COLO668 (cell line): ENCODE data around the gene MOB1B.
A peak's percentile ranks its signal among the peaks of the same experiment; 100 is the strongest.
"Not testable (repeated sequence)": the region's sequence is repeated elsewhere in the genome, so short reads cannot be mapped to it uniquely, and the experiment has no call there.

Source experiments
- DNase-seq: peaks from one replicate; lab custom pipeline; 2025; ENCODE audit not compliant: unreplicated experiment; lab: John Stamatoyannopoulos, UW

Gene MOB1B

GRCh38 chr4:70901984-70902576 lies at the start of gene MOB1B:
Gene MOB1B, plus strand, starts transcription at chr4:70902369. Its CDS starts 168 bp downstream, at chr4:70902537.
- peak; percentile 74 for DNase-seq

- no peak for DNase-seq
These were observed 46.7 kb upstream of the MOB1B start for GRCh38 chr4:70855464-70855863.

- DNase-seq = no peak
These were observed 43.7 kb upstream of the MOB1B start for GRCh38 chr4:70858454-70858853.

GRCh38 chr4:70859066-70859465 lies 43.1 kb upstream of the MOB1B start:
- DNase-seq = no peak

- no peak for DNase-seq
These were observed 38.9 kb upstream of the MOB1B start for GRCh38 chr4:70863099-70863790.

- no peak for DNase-seq
These were observed 33.4 kb upstream of the MOB1B start for GRCh38 chr4:70868778-70869177.

- DNase-seq = no peak
These were observed 29.0 kb upstream of the MOB1B start for GRCh38 chr4:70873216-70873615.

GRCh38 chr4:70874268-70875156 lies 27.7 kb upstream of the MOB1B start:
- DNase-seq = no peak

GRCh38 chr4:70877556-70877955 lies 24.6 kb upstream of the MOB1B start:
- DNase-seq = no peak

- DNase-seq = no peak
These were observed 21.4 kb upstream of the MOB1B start for GRCh38 chr4:70880739-70881138.

- no peak for DNase-seq
These were observed 17.0 kb upstream of the MOB1B start for GRCh38 chr4:70885174-70885573.

GRCh38 chr4:70892086-70892769 lies 9.9 kb upstream of the MOB1B start:
- no peak for DNase-seq

- DNase-seq = no peak
These were observed 8.4 kb upstream of the MOB1B start for GRCh38 chr4:70893790-70894189.

- DNase-seq = no peak
These were observed 6.8 kb upstream of the MOB1B start for GRCh38 chr4:70895405-70895804.

GRCh38 chr4:70895811-70896491 lies 6.2 kb upstream of the MOB1B start:
- DNase-seq = no peak

GRCh38 chr4:70898581-70898980 lies 3.6 kb upstream of the MOB1B start:
- DNase-seq = not testable (repeated sequence)

GRCh38 chr4:70901607-70901983 lies 574 bp upstream of the MOB1B start:
- no peak for DNase-seq

- no peak for DNase-seq
These were observed 565 bp downstream of the MOB1B start for GRCh38 chr4:70902577-70903290.

GRCh38 chr4:70903291-70903603 lies 1.1 kb downstream of the MOB1B start:
- DNase-seq = no peak

- no peak for DNase-seq
These were observed 6.9 kb downstream of the MOB1B start for GRCh38 chr4:70908993-70909556.
